Astrocyte (in vitro differentiated cells and primary cell): ENCODE data around the gene THRAP3. TPM values are rescaled to one million over a fixed set of nuclear protein-coding genes. Genes with fewer than 3 reads are reported as not detected.

Experiments
- DNase-seq: peaks from one replicate; pipeline ENCODE4 v3.0.0-alpha.2; 2010; ENCODE audit warnings: low read depth
- FAIRE-seq: peaks from 2 replicates; lab custom pipeline; 2011; peaks lifted over from hg19 to GRCh38; lab: Jason Lieb, UNC
- H2AFZ ChIP-seq: 2 replicates; pipeline ENCODE4 v1.6.0; 2012; ENCODE audit warnings: low read depth, low read length, inconsistent platforms
- H3K27ac ChIP-seq: 2 replicates; pipeline ENCODE4 v1.5.1; 2011; ENCODE audit warnings: low read depth, low read length, inconsistent platforms
- H3K27me3 ChIP-seq: 2 replicates; pipeline ENCODE4 v1.6.0; 2011; ENCODE audit warnings: low read length, inconsistent platforms; ENCODE audit not compliant: insufficient read depth
- H3K36me3 ChIP-seq: 2 replicates; pipeline ENCODE4 v1.5.1; 2011; ENCODE audit warnings: low read length, inconsistent platforms; ENCODE audit not compliant: insufficient read depth
- H3K4me1 ChIP-seq: 2 replicates; pipeline ENCODE4 v1.5.1; 2011; ENCODE audit warnings: low read length, inconsistent platforms; ENCODE audit not compliant: insufficient read depth
- H3K4me2 ChIP-seq: 2 replicates; pipeline ENCODE4 v1.6.0; 2012; ENCODE audit warnings: low read length, inconsistent platforms
- H3K4me3 ChIP-seq: 2 replicates; pipeline ENCODE4 v1.5.1; 2011; ENCODE audit warnings: low read depth, mild to moderate bottlenecking, low read length, inconsistent platforms; ENCODE audit not compliant: insufficient read depth
- H3K79me2 ChIP-seq: 2 replicates; pipeline ENCODE4 v1.6.0; 2012; ENCODE audit warnings: mild to moderate bottlenecking, low read length, inconsistent platforms; ENCODE audit not compliant: insufficient read depth
- H3K9ac ChIP-seq: 2 replicates; pipeline ENCODE4 v1.6.0; 2012; ENCODE audit warnings: mild to moderate bottlenecking, low read length, inconsistent platforms
- H3K9me3 ChIP-seq: 2 replicates; pipeline ENCODE4 v1.5.1; 2012; ENCODE audit warnings: low read depth, mild to moderate bottlenecking, low read length, inconsistent platforms; ENCODE audit not compliant: insufficient read depth
- H4K20me1 ChIP-seq: 2 replicates; pipeline ENCODE4 v1.6.0; 2012; ENCODE audit warnings: low read length, inconsistent platforms; ENCODE audit not compliant: insufficient read depth
- H3K27ac Mint-ChIP-seq: one replicate; pipeline ENCODE4 v1.8.0; 2021; ENCODE audit warnings: mild to moderate bottlenecking, mixed read lengths; ENCODE audit not compliant: unreplicated experiment
- H3K27me3 Mint-ChIP-seq: one replicate; pipeline ENCODE4 v1.8.0; 2021; ENCODE audit warnings: low read depth, mixed read lengths; ENCODE audit not compliant: unreplicated experiment
- H3K36me3 Mint-ChIP-seq: one replicate; pipeline ENCODE4 v1.8.0; 2021; ENCODE audit warnings: low read depth, mixed read lengths; ENCODE audit not compliant: unreplicated experiment
- H3K4me1 Mint-ChIP-seq: one replicate; pipeline ENCODE4 v1.8.0; 2021; ENCODE audit warnings: low read depth, mixed read lengths; ENCODE audit not compliant: unreplicated experiment
- H3K4me3 Mint-ChIP-seq: one replicate; pipeline ENCODE4 v1.8.0; 2021; ENCODE audit warnings: mild to moderate bottlenecking, moderate library complexity, mixed read lengths; ENCODE audit not compliant: unreplicated experiment
- H3K9me3 Mint-ChIP-seq: one replicate; pipeline ENCODE4 v1.8.0; 2021; ENCODE audit warnings: mild to moderate bottlenecking, mixed read lengths; ENCODE audit not compliant: unreplicated experiment
- CTCF ChIP-seq: IDR thresholded peaks from 2 replicates; pipeline ENCODE4 v1.5.1; 2011; ENCODE audit warnings: low read depth, mild to moderate bottlenecking, inconsistent platforms, low read length, moderate library complexity; ENCODE audit not compliant: insufficient read depth
- EZH2 ChIP-seq: IDR thresholded peaks from 2 replicates; pipeline ENCODE4 v1.6.1; 2012; ENCODE audit warnings: mild to moderate bottlenecking, low read length, inconsistent platforms; ENCODE audit not compliant: insufficient read depth
- total RNA-seq: library from RNA; stranded (reverse); gene quantifications from 2 replicates; pipeline ENCODE4 v1.2.1, GENCODE V29; 2021

The THRAP3 gene
- total RNA-seq, 1 donor from 2014 or later, result 109 TPM

GRCh38 chr1:36304521-36304920 lies 80.3 kb downstream of the THRAP3 start:
- H3K36me3 Mint-ChIP-seq, result peaks cover 39% of the 10 kb centered on the region

DNA sequence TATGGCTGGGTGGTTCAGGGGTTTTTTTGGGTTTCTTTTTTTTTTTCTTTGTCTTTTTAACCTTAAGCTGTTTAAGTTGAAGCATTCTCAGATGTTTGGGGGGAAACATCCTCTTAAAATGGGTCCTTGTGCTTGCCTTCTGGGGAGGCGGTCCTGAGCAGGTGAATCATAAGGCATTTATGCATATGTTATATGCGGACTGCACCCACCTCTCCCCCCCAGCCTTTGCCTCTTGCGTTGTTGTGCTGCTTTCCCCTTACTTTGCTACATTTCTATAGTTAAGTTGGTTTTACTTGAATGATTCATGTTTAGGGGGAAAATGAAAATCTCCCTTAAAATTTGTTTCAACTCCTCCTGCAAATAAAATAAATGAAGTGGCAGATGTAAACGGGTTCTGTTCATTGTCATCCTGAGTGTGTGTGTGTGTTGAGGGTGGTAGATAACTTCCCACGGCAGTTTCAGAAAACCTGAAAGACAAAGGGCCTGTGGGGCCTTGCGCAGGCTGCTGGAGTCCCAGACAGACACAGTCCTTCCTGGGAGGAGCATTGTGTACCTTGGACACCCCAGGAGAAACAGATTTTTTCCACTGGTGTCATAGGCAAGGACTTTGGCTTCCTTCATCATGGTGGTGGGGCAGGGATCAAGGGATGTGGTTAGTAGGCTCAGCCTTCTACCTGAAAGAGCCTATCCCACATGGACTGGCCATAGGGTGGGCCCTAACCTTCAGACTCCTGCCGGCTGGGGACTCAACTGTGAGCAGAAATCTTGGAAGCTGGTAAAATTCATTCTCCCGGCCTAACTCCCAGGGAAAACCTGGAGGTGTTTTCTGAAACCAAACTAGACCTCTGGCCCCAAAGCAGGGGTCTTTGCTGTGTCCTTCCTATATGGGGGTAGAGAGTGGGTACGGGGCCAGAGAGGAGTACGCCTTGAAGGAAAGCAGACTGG lies 81.0 kb downstream of the THRAP3 start:
- DNase-seq (no peak), FAIRE-seq (no peak)
- H3K27ac Mint-ChIP-seq, result peak overlapping the region; percentile 51
- H3K79me2 ChIP-seq, result peaks cover 6% of the 10 kb centered on the region
- H2AFZ ChIP-seq, result no peak overlapping the region
- H3K36me3 Mint-ChIP-seq, result peaks cover 42% of the 10 kb centered on the region
- TF ChIP-seq EZH2 (no peak), CTCF (no peak)
- H3K9ac ChIP-seq, result no peak overlapping the region
- H3K4me1 Mint-ChIP-seq, result peaks cover 26% of the 10 kb centered on the region
- H3K27me3 ChIP-seq, result no peaks in the 10 kb centered on the region
- no peak overlapping the region for H3K4me3 ChIP-seq
- no peaks in the 10 kb centered on the region for H3K9me3 ChIP-seq
- H3K4me2 ChIP-seq, result peak overlapping the region; percentile 1
- H3K9me3 Mint-ChIP-seq, result no peaks in the 10 kb centered on the region
- peaks cover 29% of the 10 kb centered on the region for H3K36me3 ChIP-seq
- H3K27me3 Mint-ChIP-seq, result no peaks in the 10 kb centered on the region
- peak overlapping the region; percentile 21 for H3K4me3 Mint-ChIP-seq
- peaks cover 23% of the 10 kb centered on the region for H3K4me1 ChIP-seq
- H3K27ac ChIP-seq, result no peak overlapping the region
- peaks cover 49% of the 10 kb centered on the region for H4K20me1 ChIP-seq

More at GRCh38 chr1:36304521-36304920, 80.3 kb downstream of the THRAP3 start:
- Histone ChIP-seq H3K4me3 (no peak overlapping the region), H3K27ac (no peak overlapping the region), H3K27me3 (no peaks in the 10 kb centered on the region), H3K79me2 (peaks cover 6% of the 10 kb centered on the region), H4K20me1 (peaks cover 55% of the 10 kb centered on the region), H3K4me2 (no peak overlapping the region), H3K4me1 (peaks cover 29% of the 10 kb centered on the region), H3K36me3 (peaks cover 29% of the 10 kb centered on the region), H3K9ac (no peak overlapping the region), H2AFZ (no peak overlapping the region), H3K9me3 (no peaks in the 10 kb centered on the region)
- DNase-seq, result no peak
- Mint-ChIP-seq H3K27ac (no peak overlapping the region), H3K4me3 (no peak overlapping the region), H3K4me1 (peaks cover 31% of the 10 kb centered on the region), H3K27me3 (no peaks in the 10 kb centered on the region), H3K9me3 (no peaks in the 10 kb centered on the region)
- no peak for FAIRE-seq
- TF ChIP-seq EZH2 (no peak), CTCF (no peak)

DNA sequence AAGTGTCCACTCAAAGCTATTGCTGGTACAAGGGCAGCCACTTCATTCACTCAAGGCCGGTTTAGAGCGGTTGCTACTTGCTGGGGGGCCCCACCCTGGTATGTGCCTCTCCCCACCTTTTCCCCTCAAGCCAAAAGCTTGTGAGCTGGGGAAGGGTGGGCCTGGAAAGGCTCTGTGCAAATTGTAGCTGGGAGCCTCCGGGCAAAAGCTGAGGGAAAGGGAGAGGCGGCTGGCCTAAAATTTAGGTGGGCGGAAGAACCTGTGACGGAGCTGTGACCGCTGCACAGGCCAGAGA lies 81.6 kb downstream of the THRAP3 start:
- H3K4me2 ChIP-seq, result peak overlapping the region; percentile 99
- FAIRE-seq, result no peak
- no peak overlapping the region for H3K27ac ChIP-seq

More for the DNA sequence above, 81.6 kb downstream of the THRAP3 start:
- Histone ChIP-seq H3K9ac (no peak overlapping the region), H4K20me1 (peaks cover 43% of the 10 kb centered on the region), H3K79me2 (peaks cover 6% of the 10 kb centered on the region), H3K27me3 (no peaks in the 10 kb centered on the region), H2AFZ (no peak overlapping the region), H3K4me1 (peaks cover 18% of the 10 kb centered on the region), H3K9me3 (no peaks in the 10 kb centered on the region), H3K4me3 (no peak overlapping the region), H3K36me3 (peaks cover 25% of the 10 kb centered on the region)
- Mint-ChIP-seq H3K36me3 (peaks cover 40% of the 10 kb centered on the region), H3K9me3 (no peaks in the 10 kb centered on the region), H3K27me3 (no peaks in the 10 kb centered on the region), H3K27ac (peak overlapping the region; percentile 51), H3K4me1 (peaks cover 21% of the 10 kb centered on the region), H3K4me3 (no peak overlapping the region)
- no peak for TF ChIP-seq CTCF
- TF ChIP-seq EZH2, result no peak
- DNase-seq, result no peak
